ENCODE data around the gene TIMM44. TPM values are rescaled to one million over a fixed set of nuclear protein-coding genes. Genes with fewer than 3 reads are reported as not detected.

TIMM44 gene
- polyA plus RNA-seq, 3 donors, result 9.5 to 33.2 (median 10.4) TPM

- peak overlapping the region in 2 of 7 donors; percentile 11 to 81 for H3K27ac Mint-ChIP-seq
- H3K4me3 ChIP-seq (replicated peaks in 1 of 3; ENCODE audit: low read depth in 2 of 3, low read length in 3 of 3), result no peak overlapping the region
- intact Hi-C loops (cut with micrococcal nuclease), result no loop called here
- no peak overlapping the region for H3K4me3 Mint-ChIP-seq
- no peak overlapping the region for H3K27ac ChIP-seq (ENCODE audit: low read depth in 1 of 2, low read length in 2 of 2)
- H3K36me3 Mint-ChIP-seq, result peaks cover 72 to 92% of the 10 kb centered on the region in 2 donors
- no peak overlapping the region for H3K4me2 ChIP-seq (replicated peaks; ENCODE audit: extremely low read depth, low read length, poor library complexity, severe bottlenecking)
- no peaks in the 10 kb centered on the region for H3K27me3 ChIP-seq (ENCODE audit: control insufficient read depth in 2 of 2, insufficient read depth in 2 of 2, low read length in 2 of 2)
- H4K20me1 ChIP-seq (ENCODE audit: insufficient read depth, low read length), result peaks cover 79% of the 10 kb centered on the region
- no peaks in the 10 kb centered on the region for H3K27me3 Mint-ChIP-seq (ENCODE audit: low read depth in 3 of 3)
- H3K36me3 ChIP-seq (replicated peaks in 1 of 2; ENCODE audit: control insufficient read depth in 1 of 2, insufficient read depth in 2 of 2, low read length in 2 of 2), result peaks cover 76 to 99% of the 10 kb centered on the region in 2 donors
- H3K79me2 ChIP-seq (ENCODE audit: insufficient read depth, low read length), result peaks cover 37% of the 10 kb centered on the region
- TF ChIP-seq CTCF (IDR thresholded peaks at IDR 0.05), result no peak
- H3K9me3 ChIP-seq (replicated peaks in 1 of 2; ENCODE audit: control insufficient read depth in 1 of 2, insufficient read depth in 1 of 2, low read length in 2 of 2), result no peaks in the 10 kb centered on the region
- no peaks in the 10 kb centered on the region for H3K9me3 Mint-ChIP-seq
- H3K9ac ChIP-seq (ENCODE audit: insufficient read depth, low read length, poor library complexity, severe bottlenecking), result no peak overlapping the region
- peaks cover 4% of the 10 kb centered on the region for H3K4me1 Mint-ChIP-seq
- no peaks in the 10 kb centered on the region for H3K4me1 ChIP-seq (ENCODE audit: control insufficient read depth in 1 of 2, insufficient read depth in 2 of 2, low read length in 2 of 2)
- H2AFZ ChIP-seq (ENCODE audit: insufficient read depth, low read depth, low read length, poor library complexity, severe bottlenecking), result no peak overlapping the region
- no peak for DNase-seq
- 97% methylated on average over 18 of the region's 18 CpGs for WGBS (ENCODE audit: insufficient coverage)
Measured at GRCh38 chr19:7983286-7983950, 40.0 kb upstream of the TIMM44 start.

- Mint-ChIP-seq H3K27ac (no peak overlapping the region), H3K36me3 (peaks cover 70 to 90% of the 10 kb centered on the region in 2 donors), H3K4me3 (no peak overlapping the region), H3K9me3 (no peaks in the 10 kb centered on the region), H3K27me3 (ENCODE audit: low read depth in 3 of 3) (no peaks in the 10 kb centered on the region), H3K4me1 (peaks cover 4% of the 10 kb centered on the region)
- H3K79me2 ChIP-seq (ENCODE audit: insufficient read depth, low read length), result peaks cover 29% of the 10 kb centered on the region
- no peak overlapping the region for H3K27ac ChIP-seq (ENCODE audit: low read depth in 1 of 2, low read length in 2 of 2)
- H3K9ac ChIP-seq (ENCODE audit: insufficient read depth, low read length, poor library complexity, severe bottlenecking), result no peak overlapping the region
- no peaks in the 10 kb centered on the region for H3K4me1 ChIP-seq (ENCODE audit: control insufficient read depth in 1 of 2, insufficient read depth in 2 of 2, low read length in 2 of 2)
- H4K20me1 ChIP-seq (ENCODE audit: insufficient read depth, low read length), result peaks cover 75% of the 10 kb centered on the region
- H3K4me3 ChIP-seq (replicated peaks in 1 of 3; ENCODE audit: low read depth in 2 of 3, low read length in 3 of 3), result no peak overlapping the region
- no peaks in the 10 kb centered on the region for H3K27me3 ChIP-seq (ENCODE audit: control insufficient read depth in 2 of 2, insufficient read depth in 2 of 2, low read length in 2 of 2)
- no peaks in the 10 kb centered on the region for H3K9me3 ChIP-seq (replicated peaks in 1 of 2; ENCODE audit: control insufficient read depth in 1 of 2, insufficient read depth in 1 of 2, low read length in 2 of 2)
- H3K36me3 ChIP-seq (replicated peaks in 1 of 2; ENCODE audit: control insufficient read depth in 1 of 2, insufficient read depth in 2 of 2, low read length in 2 of 2), result peaks cover 76 to 99% of the 10 kb centered on the region in 2 donors
- no peak for TF ChIP-seq CTCF (IDR thresholded peaks at IDR 0.05)
- DNase-seq, result no peak
- intact Hi-C loops (cut with micrococcal nuclease), result no loop called here
- WGBS (ENCODE audit: insufficient coverage), result 93% methylated on average over 21 of the region's 21 CpGs
- no peak overlapping the region for H3K4me2 ChIP-seq (replicated peaks; ENCODE audit: extremely low read depth, low read length, poor library complexity, severe bottlenecking)
- no peak overlapping the region for H2AFZ ChIP-seq (ENCODE audit: insufficient read depth, low read depth, low read length, poor library complexity, severe bottlenecking)
Measured at GRCh38 chr19:7982651-7983099, 39.2 kb upstream of the TIMM44 start.

All from CD14-positive monocyte (primary cell).